GM18907 (cell line): Measurements from ENCODE around the gene TENT5A.
"Not testable (repeated sequence)": the region's sequence is repeated elsewhere in the genome, so short reads cannot be mapped to it uniquely, and the experiment has no call there.

Experiments
- ATAC-seq: cut with Tn5 transposase; IDR thresholded peaks from one replicate; pipeline ENCODE4 v1.9.1; 2021; ENCODE audit warnings: mild to moderate bottlenecking, moderate library complexity; ENCODE audit not compliant: unreplicated experiment

TENT5A gene

DNA sequence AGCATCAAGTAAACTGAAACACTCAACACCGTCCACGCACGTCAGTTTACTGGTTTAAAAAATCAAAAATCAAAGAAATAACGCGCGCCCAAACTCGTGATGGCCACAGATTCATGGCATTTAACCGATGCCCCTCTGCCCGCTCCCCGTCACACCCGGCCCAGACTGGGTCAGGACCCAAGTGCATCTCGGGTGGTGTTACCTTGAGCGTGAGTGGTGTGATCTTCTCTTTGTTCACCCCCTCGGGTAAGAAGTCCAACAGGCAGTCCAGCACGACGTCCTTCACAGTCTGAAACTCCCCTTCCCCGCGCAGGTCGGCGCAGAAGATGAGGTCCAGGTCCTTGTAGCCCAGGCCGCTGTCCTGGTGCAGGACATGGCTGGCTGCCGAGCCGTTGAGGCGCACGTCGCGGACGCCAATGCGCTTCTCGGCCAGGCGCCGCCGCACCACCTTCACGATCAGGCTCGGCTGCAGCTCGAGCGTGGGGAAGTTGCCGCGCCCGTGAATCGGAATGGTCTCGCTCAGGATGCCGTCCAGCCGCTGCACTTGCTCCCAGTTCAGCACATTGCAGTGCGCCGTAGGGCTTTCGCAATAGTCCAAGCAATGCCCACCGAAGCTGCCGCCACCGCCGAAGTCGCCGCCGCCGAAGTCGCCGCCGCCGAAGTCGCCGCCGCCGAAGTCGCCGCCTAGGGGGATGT is 945 bp downstream of the TENT5A start:
- peak; percentile 6 for ATAC-seq

DNA sequence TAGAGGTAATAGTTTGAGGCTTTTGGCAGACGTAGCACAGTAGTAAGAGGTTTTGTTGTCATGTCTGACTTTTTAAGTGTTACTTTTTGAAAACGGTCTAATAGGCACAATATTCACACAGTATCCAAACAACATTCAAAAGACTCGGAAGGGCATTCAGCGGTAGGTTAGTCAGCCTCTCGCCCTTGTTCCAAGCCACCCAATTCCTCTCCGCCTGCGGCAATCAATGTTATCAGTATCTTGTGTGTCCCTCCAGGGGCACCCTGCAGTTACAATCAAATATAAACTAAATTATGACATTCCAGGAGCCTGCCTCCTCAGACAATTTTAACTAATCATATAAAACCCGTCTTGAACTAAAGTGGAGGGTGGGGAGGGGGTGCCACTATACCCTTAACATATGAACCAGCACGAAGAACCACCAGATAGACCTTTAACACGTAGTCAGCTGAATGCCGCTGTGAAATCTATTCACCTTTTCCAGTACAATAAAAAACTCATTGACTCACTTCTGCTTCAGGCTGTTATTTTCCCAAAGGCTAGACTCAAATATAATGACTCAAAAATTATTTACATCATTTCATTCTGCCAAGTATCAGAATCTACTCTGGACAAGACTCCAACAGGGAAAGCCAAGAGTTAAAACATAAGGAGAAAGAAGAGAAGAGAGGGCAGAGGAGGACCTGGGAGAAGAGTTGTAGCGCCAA is 1.6 kb downstream of the TENT5A start:
- no peak for ATAC-seq

DNA sequence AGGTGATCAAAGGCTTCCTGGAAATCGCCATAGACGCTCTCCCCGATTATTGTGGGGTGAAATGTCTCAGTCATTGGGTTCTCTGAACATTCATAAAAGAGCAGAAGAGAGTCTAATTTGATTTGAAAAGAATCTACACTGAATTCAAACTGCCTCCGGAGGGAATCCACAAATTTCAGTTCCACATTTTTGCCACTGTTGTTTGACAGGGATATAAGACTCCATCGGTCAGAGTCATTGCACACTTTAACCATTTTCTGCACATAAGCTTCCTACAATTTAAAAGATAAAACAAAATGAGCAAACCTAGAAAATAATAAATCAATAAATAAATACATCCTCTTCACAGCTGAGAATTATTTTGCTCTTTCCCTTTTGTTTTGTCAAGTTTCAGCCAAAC is 2.3 kb downstream of the TENT5A start:
- no peak for ATAC-seq

DNA sequence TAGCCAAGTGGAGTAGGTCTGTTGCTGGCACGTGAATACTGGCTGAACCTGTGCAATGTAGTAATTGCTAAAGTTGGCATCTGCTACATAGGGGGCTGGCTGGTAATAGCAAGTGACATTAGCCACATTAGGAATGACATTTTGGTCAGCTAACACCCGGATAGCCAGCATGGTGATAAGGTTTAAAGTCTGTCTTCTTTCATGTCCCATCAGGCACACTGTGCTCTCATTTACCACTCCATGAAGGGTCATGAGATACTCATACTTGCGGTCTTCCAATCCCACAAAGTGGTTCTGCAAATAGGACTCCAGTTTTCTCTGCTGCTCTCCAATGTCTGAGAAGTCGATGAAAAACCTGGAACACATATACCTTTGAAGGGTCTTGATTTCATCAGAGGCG is 2.8 kb downstream of the TENT5A start:
- ATAC-seq = no peak

DNA sequence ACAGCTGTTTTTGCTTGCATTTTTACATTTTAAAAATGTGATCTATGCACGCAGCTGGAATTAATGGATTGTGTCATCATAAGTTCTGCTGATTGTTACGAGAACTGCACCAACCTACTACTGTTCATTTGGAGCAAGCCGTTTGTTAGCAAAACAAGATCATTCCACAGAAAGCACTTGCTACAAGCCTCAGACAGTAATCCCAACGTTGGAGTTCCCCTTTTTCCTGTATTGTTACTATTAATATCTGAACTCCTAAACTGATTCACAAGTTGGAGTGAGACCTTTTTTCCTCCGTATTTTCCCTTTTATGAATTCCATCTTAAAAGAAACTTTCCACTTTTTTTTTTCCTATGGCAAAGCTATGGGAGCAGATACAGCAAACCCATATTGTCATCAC is 3.5 kb downstream of the TENT5A start:
- no peak for ATAC-seq

DNA sequence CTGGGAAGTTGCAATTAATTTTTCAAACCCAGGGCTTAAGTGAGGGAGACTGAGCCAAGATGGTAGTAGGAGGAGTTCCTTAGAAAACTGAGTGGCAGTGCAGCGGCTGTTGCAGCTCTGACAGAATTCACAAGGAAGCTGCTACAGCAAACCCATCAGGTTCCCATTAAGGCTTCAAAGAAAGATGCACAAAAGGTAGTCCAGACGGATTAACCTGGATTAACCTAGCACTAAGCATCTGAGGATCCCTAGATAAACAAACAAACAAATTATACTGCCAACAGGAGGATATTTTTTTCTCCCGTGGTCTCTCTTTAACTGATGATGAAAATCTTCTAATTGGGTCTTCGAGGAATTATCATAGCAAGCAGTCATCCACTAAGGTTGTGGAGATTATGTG is 5.2 kb downstream of the TENT5A start:
- no peak for ATAC-seq

DNA sequence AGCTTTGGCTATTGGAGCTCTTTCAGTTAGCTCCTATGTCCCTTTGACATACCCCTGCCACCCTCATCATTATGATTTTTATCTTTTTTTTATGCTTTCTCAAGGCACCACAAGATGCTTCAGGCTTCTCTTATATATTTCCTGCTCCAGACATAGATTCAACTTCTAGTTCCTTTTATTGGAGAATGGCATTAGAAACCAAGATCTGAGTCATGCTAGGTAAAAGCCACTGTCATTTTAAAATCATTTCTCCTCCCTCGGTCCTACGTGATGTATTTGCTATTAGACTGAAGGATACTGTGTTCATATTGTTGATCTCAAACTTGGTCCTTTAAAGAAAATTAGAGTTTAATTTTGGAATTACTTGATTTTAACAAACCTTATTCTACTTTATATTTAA is 8.3 kb downstream of the TENT5A start:
- no peak for ATAC-seq

DNA sequence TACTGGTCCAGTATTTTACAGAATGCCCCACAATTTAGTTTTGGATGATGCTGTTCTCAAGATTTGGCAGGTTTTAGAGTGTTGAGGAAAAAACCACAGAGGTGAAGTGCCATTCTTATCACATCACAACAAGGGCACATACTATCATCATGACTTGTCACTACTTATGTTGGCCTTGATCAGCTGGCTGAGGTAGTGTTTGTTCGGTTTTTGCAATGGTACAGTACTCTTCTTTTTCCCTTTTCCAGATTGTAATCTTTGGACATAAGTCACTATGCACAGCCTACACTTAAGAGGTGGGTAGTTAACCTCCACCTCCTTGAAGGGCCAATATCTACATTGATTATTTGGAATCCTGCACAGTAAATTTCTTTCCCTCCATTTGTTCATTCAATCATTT is 8.8 kb downstream of the TENT5A start:
- no peak for ATAC-seq

DNA sequence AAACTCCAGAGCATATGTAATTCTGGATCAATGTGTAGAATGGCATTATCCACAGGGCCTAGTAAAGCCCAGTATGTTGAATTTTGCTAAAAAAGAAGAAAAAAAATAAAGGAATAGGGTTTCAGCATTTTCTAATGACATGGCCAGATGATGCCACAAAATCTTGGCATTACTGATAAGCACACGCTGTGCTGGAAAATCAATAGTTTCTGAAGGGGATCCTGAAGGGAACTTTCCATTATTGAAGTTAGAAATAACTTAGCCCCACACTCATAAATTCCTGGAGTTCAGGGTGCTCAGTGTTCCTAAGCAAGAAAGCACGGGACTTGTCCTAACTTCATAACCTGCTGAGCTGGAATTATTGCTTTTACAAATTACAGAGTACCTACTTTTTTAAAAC is 10.8 kb downstream of the TENT5A start:
- no peak for ATAC-seq

DNA sequence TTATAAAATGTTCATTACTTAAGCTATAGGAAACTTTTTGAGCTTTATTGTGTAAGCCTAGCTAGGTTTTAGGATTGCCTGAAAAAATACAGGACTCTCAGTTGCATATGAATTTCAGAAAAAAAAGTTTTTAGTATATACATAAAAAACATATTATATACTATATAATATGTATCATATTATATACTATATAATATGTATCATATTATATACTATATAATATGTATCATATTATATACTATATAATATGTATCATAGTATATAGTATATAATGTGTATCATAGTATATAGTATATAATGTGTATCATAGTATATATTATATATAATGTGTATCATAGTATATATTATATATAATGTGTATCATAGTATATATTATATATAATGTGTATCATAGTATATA is 11.9 kb downstream of the TENT5A start:
- ATAC-seq = not testable (repeated sequence)

DNA sequence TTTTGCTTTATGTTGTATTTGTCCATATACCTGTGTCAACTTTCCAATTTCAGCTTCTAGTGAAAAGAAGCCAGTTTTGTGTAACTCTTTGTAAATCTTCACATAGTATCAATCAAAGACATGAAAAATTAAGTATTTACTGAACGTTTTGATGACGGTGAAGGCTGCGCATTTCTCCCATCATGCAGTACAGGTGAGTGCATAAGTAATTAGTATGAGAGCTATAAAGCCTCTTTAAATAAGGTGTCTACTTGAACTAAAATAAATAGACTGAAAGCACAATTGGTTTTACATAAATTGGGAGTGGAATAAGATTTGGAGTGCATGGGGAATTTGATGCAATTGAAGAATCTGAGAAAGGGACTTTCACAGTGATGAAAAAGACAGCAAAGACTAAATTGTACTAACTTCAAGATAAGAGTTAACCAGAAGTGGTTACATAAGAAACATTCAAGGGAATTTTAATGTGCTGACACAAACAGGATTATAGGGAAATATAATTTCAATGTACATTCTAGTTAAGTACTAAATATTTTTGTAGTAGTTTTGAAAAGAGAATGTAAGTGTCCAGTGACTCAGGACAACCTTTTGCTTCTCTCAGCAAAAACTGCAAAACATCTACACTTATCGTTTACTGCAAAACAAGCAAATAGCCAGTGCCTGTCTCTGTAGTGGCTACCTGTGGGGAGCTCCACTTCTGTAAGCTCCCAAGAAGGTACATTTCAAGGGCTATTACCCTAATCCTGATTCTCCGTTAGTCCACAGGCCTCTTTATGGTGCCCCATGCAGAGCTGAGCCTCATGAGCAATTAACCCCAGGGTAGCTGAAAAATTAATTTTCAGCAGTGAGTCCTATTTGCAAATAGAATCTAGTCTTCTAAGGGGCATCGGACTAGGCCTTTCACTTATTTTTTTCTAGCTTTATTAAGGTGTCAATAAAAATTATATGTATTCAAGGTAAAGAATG is 13.0 kb downstream of the TENT5A start:
- no peak for ATAC-seq

DNA sequence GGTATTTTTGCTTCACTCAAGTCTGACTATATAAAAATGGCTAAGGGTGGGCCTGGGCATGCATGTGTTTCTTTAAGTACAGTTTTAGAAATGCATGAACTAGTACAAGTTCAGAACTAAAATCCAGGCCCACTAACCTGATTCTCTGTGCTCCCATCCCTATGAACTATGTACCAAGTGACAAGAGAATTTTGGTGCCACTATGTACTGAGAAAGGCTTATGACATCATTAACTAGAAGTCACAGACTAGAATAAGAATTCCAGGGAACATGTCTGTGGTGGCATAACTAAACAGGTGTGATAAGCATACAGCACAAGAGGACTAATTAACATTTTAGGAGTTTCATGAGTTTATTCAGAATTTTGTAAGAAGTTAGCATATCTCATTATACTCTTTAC is 16.1 kb downstream of the TENT5A start:
- no peak for ATAC-seq

DNA sequence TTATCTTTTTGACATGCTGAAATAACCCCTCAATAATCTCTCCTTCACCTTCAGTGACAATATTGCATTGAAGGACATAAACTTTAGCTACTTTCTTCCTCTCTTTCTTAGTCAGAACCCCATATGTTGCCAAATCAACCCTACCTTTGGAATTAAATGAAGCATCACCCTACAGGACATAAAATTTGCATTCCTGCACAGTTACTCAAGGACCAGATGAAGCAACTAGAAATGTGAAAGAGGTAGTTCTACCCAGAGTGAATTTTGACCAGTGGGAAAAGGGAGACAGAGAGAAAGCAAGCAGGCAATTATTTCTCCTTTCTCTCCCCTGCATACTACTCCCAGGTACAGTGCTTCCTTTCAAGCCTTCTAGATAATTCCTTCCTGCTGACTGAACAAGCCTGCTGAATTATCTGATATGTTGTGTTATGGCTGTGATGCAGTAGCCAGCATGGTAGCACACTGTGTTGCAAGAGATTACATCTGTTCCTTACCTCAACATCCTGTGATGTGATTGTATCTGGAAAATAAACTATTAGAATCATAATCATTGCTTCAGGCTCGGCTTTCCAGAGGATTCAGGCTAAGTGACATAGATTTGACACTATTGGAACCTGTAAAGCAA is 16.6 kb downstream of the TENT5A start:
- no peak for ATAC-seq

DNA sequence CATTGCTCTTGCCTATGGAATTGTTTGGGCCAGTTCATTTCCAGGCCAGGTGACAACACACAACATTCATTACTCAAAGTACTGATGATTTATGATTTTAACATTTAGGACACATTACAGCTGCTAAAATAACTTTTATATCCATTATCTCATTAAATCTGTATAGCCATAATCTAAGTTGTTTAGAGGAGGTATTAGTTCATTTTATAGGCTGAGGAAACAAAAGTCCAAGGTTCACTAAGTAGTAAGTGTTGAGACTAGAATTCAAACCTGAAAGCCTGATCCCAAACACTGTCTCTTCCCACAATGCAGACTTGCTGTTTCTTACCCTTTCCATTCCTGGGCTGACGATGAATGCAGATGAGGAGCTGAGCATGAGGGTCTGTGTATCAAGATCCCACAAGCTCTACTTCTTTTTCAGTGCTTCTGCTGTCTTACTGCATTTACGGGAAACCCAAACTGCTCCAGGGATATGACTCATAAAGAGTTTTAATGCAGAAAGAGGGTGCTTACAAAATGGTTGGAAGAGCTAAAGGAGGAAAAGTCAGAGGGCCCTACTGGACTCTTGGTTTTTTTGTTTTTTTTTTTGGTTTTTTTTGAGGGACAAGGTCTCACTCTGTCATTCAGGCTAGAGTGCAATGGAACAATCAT is 17.9 kb downstream of the TENT5A start:
- ATAC-seq = no peak

DNA sequence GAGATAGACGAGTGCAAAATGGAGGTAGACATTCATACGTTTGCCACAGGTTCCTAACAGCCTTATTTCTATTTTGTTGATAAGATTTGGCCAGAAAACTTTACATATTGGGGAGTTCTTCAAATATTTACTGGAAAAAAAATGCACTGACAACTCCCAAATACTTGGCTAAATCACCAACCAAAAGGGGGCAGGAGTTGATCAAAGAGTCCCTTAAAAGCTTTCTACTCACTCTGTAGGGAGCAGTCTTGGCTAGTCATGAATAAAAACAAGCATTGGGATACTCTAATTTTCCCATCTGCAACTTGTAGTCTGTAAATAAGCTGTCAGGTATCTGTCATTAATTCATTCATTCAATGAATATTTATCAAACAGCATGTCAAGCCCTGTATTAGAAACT is 18.4 kb downstream of the TENT5A start:
- ATAC-seq = no peak

DNA sequence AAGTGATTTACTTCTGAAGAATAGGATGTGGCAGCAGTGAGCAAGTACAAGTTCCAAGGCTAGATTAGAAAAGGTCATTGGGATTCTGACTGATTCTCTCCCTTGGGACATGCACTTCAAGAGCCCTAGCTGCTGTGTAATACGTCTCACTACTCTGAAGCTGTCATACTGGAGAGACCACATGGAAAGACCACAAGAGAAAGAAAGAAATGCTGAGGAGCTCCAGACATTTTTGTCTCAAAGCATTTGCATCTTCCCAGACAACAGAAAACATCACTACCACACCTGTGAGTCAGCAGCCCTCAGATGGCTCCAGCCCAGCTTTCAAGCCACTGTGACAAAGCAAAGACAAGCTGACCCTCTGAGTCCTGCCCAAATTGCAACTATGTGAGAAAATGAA is 20.7 kb downstream of the TENT5A start:
- no peak for ATAC-seq

DNA sequence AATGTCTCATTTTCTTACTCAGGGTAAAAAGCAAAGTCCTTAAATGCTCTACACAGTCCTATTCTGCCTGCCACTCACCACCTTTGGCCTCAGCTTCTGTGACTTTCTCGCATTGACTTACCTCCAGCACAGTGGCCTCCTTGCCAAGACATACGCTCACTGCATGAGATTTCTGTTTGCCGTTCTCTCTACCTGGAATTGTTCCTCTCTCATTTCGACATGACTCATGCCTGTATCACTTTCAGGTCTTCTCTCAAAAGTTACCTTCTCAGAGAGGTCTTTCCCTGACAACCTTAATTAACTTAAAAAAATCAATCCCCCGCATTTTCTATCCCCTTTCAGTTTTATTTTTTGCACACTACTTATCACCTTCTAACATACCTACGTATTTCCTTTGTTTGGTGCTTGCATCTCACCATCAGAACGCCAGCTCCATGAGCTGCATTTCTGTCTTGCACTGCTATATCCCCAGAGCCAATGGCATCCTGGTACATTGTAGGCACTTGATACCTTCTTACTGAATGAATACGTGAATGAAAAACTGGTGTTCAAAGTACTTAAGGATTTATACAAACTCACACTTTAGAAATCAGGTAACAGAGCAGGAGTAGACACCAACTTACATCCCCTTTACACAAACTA is 24.5 kb downstream of the TENT5A start:
- no peak for ATAC-seq

DNA sequence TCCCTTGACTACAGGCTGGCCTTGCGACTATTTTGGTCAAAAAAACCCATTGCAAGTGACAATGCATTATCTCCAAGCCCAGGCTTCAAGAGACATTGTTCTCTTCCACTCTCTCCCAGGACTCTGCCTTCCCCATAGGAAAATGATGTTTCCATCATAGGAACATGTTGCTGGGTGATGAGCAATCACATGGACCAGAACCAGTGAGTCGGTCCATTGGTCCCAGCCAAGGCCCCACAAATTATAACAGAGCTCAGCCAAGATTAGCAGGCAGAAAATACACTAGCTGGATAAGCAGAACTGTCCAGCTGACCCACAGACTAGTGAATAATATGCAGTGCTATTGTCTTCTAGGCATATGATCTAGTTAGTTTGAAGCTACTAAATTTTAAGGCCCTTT is 27.4 kb downstream of the TENT5A start:
- ATAC-seq = no peak

DNA sequence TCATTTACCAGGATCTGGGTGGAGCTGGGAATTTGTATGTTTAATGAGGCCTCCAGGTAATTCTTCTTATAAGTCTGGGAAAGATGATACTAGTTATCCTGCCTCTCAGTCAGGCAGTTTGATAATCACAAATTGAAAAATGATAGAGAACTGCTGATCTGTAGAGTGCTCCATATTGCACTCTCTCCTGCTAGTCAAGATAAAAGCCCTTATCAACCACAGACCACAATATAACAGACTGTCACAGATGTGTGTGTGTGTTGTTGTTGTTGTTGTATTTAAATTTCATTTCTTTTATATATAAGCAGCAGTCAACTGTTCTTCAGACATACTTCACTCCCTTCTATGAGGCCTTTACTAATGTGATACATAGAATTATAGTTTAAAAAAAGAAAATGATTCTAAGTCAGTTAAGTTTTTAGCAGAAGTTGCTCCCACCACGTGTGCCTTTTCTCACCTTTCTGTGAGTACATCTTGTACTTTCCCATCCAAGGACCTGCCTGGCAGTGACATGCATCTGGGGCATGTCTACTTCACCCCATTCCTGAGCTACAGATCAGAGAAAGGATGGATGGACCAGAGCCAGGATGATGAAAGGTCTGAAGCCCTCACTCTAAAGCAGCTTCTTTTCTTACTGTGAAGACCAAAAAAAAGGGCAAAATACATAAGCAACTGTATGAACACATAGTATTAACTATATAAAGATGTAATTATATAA is 29.8 kb downstream of the TENT5A start:
- no peak for ATAC-seq

DNA sequence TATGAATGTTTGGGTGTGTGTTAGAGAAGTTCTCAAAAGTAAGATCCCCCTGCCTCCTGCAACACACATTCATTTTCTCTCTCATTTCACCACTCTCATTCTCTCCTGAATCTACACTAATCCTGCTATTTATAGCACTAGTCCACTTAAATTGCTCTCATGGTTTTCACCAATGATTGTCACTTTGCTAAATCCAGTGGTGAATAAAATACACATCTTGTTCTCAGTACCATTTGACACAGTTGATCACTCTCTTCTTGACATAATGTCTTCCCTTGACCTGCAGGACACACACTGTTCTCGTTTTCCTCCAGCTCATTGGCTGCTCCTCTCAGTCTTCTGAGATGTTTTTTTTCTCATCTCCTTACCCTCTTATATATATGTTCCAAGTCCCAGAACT is 32.1 kb downstream of the TENT5A start:
- no peak for ATAC-seq
